MM.1S (cell line): ENCODE results near the gene SPOCK1.

ENCODE experiments used
- CTCF ChIP-seq: fragments of 300-600 bp; sonication (generic); IDR thresholded peaks from 2 replicates; pipeline ENCODE4 v1.5.1; 2016; ENCODE audit warnings: antibody characterized with exemption, low read length, mixed read lengths
- EZH2 ChIP-seq: fragments of 300-600 bp; sonication (generic); optimal IDR thresholded peaks from 2 replicates; pipeline ENCODE3; 2017; ENCODE audit warnings: low read depth, mild to moderate bottlenecking, antibody characterized with exemption, low read length, mixed read lengths
- EZH2phosphoT487 ChIP-seq: fragments of 300-600 bp; sonication (generic); IDR thresholded peaks from 2 replicates; pipeline ENCODE4 v1.6.1; 2018; ENCODE audit warnings: antibody characterized with exemption, low read length

GRCh38 chr5:137503456-137503855 is 4.3 kb upstream of the SPOCK1 start:
- TF ChIP-seq CTCF (no peak), EZH2phosphoT487 (no peak), EZH2 (no peak)
